ENCODE measurements around the gene MPV17L2. TPM values are rescaled to one million over a fixed set of nuclear protein-coding genes. Genes with fewer than 3 reads are reported as not detected.

Gene MPV17L2
- total and polyA plus RNA-seq, 2 experiments from 2014 or later = 22.4 to 31.8 TPM

DNA sequence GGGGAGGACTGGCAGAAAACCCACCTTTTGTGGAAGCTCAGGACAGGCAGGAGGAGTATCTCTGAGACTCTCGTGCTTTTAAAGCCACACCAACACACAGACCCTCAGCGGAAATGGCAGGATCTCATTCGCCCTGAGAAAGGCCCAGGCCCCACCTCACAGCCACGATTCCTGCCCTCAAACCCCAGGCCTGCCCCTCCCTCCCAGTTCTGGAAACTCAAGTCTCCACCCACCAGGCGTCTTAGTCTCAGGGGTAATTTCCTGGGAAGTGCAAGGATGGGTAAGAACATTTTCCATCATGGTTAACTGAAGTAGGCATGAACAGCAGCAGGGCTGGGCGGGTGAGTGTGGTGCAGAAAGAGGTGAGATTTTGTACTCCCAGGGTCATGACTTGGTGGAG lies 41.2 kb downstream of the MPV17L2 start:
- H3K27ac ChIP-seq = no peak overlapping the region
- no peaks in the 10 kb centered on the region for H3K79me2 ChIP-seq
- TF ChIP-seq, protein P1, sequence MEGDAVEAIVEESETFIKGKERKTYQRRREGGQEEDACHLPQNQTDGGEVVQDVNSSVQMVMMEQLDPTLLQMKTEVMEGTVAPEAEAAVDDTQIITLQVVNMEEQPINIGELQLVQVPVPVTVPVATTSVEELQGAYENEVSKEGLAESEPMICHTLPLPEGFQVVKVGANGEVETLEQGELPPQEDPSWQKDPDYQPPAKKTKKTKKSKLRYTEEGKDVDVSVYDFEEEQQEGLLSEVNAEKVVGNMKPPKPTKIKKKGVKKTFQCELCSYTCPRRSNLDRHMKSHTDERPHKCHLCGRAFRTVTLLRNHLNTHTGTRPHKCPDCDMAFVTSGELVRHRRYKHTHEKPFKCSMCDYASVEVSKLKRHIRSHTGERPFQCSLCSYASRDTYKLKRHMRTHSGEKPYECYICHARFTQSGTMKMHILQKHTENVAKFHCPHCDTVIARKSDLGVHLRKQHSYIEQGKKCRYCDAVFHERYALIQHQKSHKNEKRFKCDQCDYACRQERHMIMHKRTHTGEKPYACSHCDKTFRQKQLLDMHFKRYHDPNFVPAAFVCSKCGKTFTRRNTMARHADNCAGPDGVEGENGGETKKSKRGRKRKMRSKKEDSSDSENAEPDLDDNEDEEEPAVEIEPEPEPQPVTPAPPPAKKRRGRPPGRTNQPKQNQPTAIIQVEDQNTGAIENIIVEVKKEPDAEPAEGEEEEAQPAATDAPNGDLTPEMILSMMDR (IDR thresholded peaks at IDR 0.05; ENCODE audit: poor library complexity) = no peak
- no peak for TF ChIP-seq EZH2phosphoT487 (IDR thresholded peaks at IDR 0.05; ENCODE audit: low read depth, severe bottlenecking, unreplicated experiment)
- DNase-seq (ENCODE audit: low spot score) = no peak
- peaks cover 4% of the 10 kb centered on the region for H3K27me3 ChIP-seq
- H4K20me1 ChIP-seq (ENCODE audit: insufficient read depth, poor library complexity, severe bottlenecking) = no peaks in the 10 kb centered on the region
- H3K9me3 ChIP-seq (ENCODE audit: low read depth) = no peaks in the 10 kb centered on the region
- H3K4me3 ChIP-seq = no peak overlapping the region
- no peak overlapping the region for H2AFZ ChIP-seq
- no peak overlapping the region for H3K4me2 ChIP-seq
- 52% methylated on average over 6 of the region's 6 CpGs for WGBS (ENCODE audit: low lambda C conversion rate, missing lambda C conversion rate)
- no peaks in the 10 kb centered on the region for H3K4me1 ChIP-seq (ENCODE audit: insufficient read depth)
- H3K36me3 ChIP-seq (replicated peaks; ENCODE audit: insufficient read depth, low read depth) = no peaks in the 10 kb centered on the region
- no peaks in the 10 kb centered on the region for H3K9me2 ChIP-seq (replicated peaks; ENCODE audit: insufficient read depth)

DNA sequence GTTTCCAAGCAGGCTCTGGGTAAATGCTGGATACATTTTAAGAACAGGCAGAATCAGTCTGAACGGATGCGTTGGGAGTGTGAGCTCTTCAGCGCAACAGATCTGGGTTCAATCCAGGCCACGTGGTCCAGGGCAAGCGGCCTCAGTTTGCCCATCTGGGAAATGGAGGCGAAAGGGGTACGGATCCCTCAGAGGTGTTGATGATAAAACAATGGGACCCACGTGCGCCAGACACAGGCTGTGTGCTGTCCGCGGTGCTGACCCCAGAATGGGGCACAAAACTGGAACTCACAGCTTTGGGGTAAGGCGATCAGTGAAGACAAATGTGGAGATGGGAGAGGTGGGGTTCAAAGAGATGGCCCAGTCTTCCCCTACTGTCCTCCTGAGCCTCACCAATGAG lies 46.3 kb downstream of the MPV17L2 start:
- Histone ChIP-seq H3K79me2 (no peaks in the 10 kb centered on the region), H2AFZ (no peak overlapping the region), H3K4me3 (no peak overlapping the region), H4K20me1 (ENCODE audit: insufficient read depth, poor library complexity, severe bottlenecking) (no peaks in the 10 kb centered on the region), H3K9me3 (ENCODE audit: low read depth) (no peaks in the 10 kb centered on the region), H3K4me2 (no peak overlapping the region), H3K27ac (no peak overlapping the region), H3K36me3 (replicated peaks; ENCODE audit: insufficient read depth, low read depth) (no peaks in the 10 kb centered on the region), H3K27me3 (no peaks in the 10 kb centered on the region), H3K9me2 (replicated peaks; ENCODE audit: insufficient read depth) (no peaks in the 10 kb centered on the region), H3K4me1 (ENCODE audit: insufficient read depth) (no peaks in the 10 kb centered on the region)
- no peak for DNase-seq (ENCODE audit: low spot score)
- WGBS (ENCODE audit: low lambda C conversion rate, missing lambda C conversion rate) = 47% methylated on average over 12 of the region's 12 CpGs
- TF ChIP-seq, protein P1 (IDR thresholded peaks at IDR 0.05; ENCODE audit: poor library complexity) = no peak
- TF ChIP-seq EZH2 (IDR thresholded peaks at IDR 0.05; ENCODE audit: borderline replicate concordance) (no peak), EZH2phosphoT487 (IDR thresholded peaks at IDR 0.05; ENCODE audit: low read depth, severe bottlenecking, unreplicated experiment) (no peak)

DNA sequence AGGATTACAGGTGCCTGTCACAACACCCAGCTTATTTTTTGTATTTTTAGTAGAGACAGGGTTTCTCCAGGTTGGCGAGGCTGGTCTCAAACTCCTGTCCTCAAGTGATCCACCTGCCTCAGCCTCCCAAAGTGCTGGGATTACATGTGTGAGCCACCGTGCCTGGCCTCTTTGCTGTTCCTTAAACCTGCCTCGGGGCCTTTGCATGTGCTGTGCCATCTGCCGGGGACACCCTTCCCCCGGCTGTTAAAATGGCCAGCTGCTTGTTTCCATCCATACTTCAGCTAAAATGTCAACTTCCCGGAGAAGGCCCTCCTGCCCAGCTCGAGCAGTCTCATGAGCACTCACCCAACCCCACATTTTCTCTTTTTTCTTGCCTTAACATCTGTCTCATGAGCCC lies 52.3 kb downstream of the MPV17L2 start:
- H3K79me2 ChIP-seq = no peaks in the 10 kb centered on the region
- no peaks in the 10 kb centered on the region for H4K20me1 ChIP-seq (ENCODE audit: insufficient read depth, poor library complexity, severe bottlenecking)
- no peaks in the 10 kb centered on the region for H3K36me3 ChIP-seq (replicated peaks; ENCODE audit: insufficient read depth, low read depth)
- H3K9me3 ChIP-seq (ENCODE audit: low read depth) = no peaks in the 10 kb centered on the region
- no peaks in the 10 kb centered on the region for H3K9me2 ChIP-seq (replicated peaks; ENCODE audit: insufficient read depth)
- H2AFZ ChIP-seq = no peak overlapping the region
- no peak for DNase-seq (ENCODE audit: low spot score)
- 81% methylated on average over 7 of the region's 7 CpGs for WGBS (ENCODE audit: low lambda C conversion rate, missing lambda C conversion rate)
- no peak overlapping the region for H3K4me2 ChIP-seq
- no peak overlapping the region for H3K4me3 ChIP-seq
- no peaks in the 10 kb centered on the region for H3K27me3 ChIP-seq
- TF ChIP-seq EZH2 (IDR thresholded peaks at IDR 0.05; ENCODE audit: borderline replicate concordance) = no peak
- no peak for TF ChIP-seq EZH2phosphoT487 (IDR thresholded peaks at IDR 0.05; ENCODE audit: low read depth, severe bottlenecking, unreplicated experiment)
- H3K27ac ChIP-seq = no peak overlapping the region
- H3K4me1 ChIP-seq (ENCODE audit: insufficient read depth) = peaks cover 2% of the 10 kb centered on the region

Small RNA genes lying within 50 kb of the gene (small RNA-seq; reads per million reads assigned to genes)
- not detected for gene IFI30

Other genes with a start within 250 kb of the MPV17L2 start
- gene KCNN1, start 226.1 kb upstream of the MPV17L2 start, total RNA-seq = 2.4 and 3.3 TPM in 2 replicates
- gene KCNN1, start 226.1 kb upstream of the MPV17L2 start, polyA plus RNA-seq = 3.2 and 3.3 TPM in 2 replicates
- 4.5 and 5.5 TPM in 2 replicates for gene ARRDC2, start 185.0 kb upstream of the MPV17L2 start, total RNA-seq
- gene ARRDC2, start 185.0 kb upstream of the MPV17L2 start, polyA plus RNA-seq = 3.9 and 7.4 TPM in 2 replicates
- not detected in 2 replicates for gene IL12RB1, start 106.3 kb upstream of the MPV17L2 start, total RNA-seq
- gene IL12RB1, start 106.3 kb upstream of the MPV17L2 start, polyA plus RNA-seq = not detected in 2 replicates
- 5.5 and 9.7 TPM in 2 replicates for gene MAST3, start 95.4 kb upstream of the MPV17L2 start, total RNA-seq
- gene MAST3, start 95.4 kb upstream of the MPV17L2 start, polyA plus RNA-seq = 10.3 and 11.1 TPM in 2 replicates
- gene PIK3R2, start 40.1 kb upstream of the MPV17L2 start, total RNA-seq = 29.9 and 38.7 TPM in 2 replicates
- gene PIK3R2, start 40.1 kb upstream of the MPV17L2 start, polyA plus RNA-seq = 49.5 and 52.2 TPM in 2 replicates
- gene IFI30, start 19.4 kb upstream of the MPV17L2 start, total RNA-seq = 95.7 and 133 TPM in 2 replicates
- 129 and 170 TPM in 2 replicates for gene IFI30, start 19.4 kb upstream of the MPV17L2 start, polyA plus RNA-seq
- gene RAB3A, start 10.8 kb downstream of the MPV17L2 start, total RNA-seq = 0.60 and 2.2 TPM in 2 replicates
- 2.6 and 3.0 TPM in 2 replicates for gene RAB3A, start 10.8 kb downstream of the MPV17L2 start, polyA plus RNA-seq
- gene PDE4C, start 33.2 kb downstream of the MPV17L2 start, total RNA-seq = 0.43 and 0.72 TPM in 2 replicates
- gene PDE4C, start 33.2 kb downstream of the MPV17L2 start, polyA plus RNA-seq = 0.10 and 0.47 TPM in 2 replicates
- 3.7 and 3.9 TPM in 2 replicates for gene IQCN, start 81.2 kb downstream of the MPV17L2 start, total RNA-seq
- 1.5 and 2.3 TPM in 2 replicates for gene IQCN, start 81.2 kb downstream of the MPV17L2 start, polyA plus RNA-seq
- 307 and 379 TPM in 2 replicates for gene JUND, start 88.4 kb downstream of the MPV17L2 start, total RNA-seq
- 698 and 768 TPM in 2 replicates for gene JUND, start 88.4 kb downstream of the MPV17L2 start, polyA plus RNA-seq
- gene LSM4, start 129.9 kb downstream of the MPV17L2 start, total RNA-seq = 185 and 202 TPM in 2 replicates
- gene LSM4, start 129.9 kb downstream of the MPV17L2 start, polyA plus RNA-seq = 218 and 226 TPM in 2 replicates
- 35.0 and 36.1 TPM in 2 replicates for gene PGPEP1, start 147.4 kb downstream of the MPV17L2 start, total RNA-seq
- 24.8 and 26.8 TPM in 2 replicates for gene PGPEP1, start 147.4 kb downstream of the MPV17L2 start, polyA plus RNA-seq
- gene GDF15, start 192.9 kb downstream of the MPV17L2 start, total RNA-seq = 106 and 123 TPM in 2 replicates
- 175 and 185 TPM in 2 replicates for gene GDF15, start 192.9 kb downstream of the MPV17L2 start, polyA plus RNA-seq
- 0.16 TPM in 1 of 2 replicates, not detected in the other for gene LRRC25, start 204.4 kb downstream of the MPV17L2 start, total RNA-seq
- gene LRRC25, start 204.4 kb downstream of the MPV17L2 start, polyA plus RNA-seq = 0.36 and 1.5 TPM in 2 replicates
- gene SSBP4, start 226.2 kb downstream of the MPV17L2 start, total RNA-seq = 55.8 and 72.6 TPM in 2 replicates
- 156 and 169 TPM in 2 replicates for gene SSBP4, start 226.2 kb downstream of the MPV17L2 start, polyA plus RNA-seq
- 51.5 and 54.9 TPM in 2 replicates for gene ISYNA1, start 244.9 kb downstream of the MPV17L2 start, total RNA-seq
- 144 and 188 TPM in 2 replicates for gene ISYNA1, start 244.9 kb downstream of the MPV17L2 start, polyA plus RNA-seq